NCI-H1694 (cell line): ENCODE results near the gene POR.
"Not testable (repeated sequence)": the region's sequence is repeated elsewhere in the genome, so short reads cannot be mapped to it uniquely, and the experiment has no call there.

Experiments used
- DNase-seq: peaks from one replicate; lab custom pipeline; 2025; lab: John Stamatoyannopoulos, UW

Gene POR

GRCh38 chr7:75992083-75992755 is 77.3 kb downstream of the POR start:
- no peak for DNase-seq

- no peak for DNase-seq
These were observed 78.9 kb downstream of the POR start for GRCh38 chr7:75993689-75994387.

- peak; percentile 70 for DNase-seq
These were observed 79.6 kb downstream of the POR start, which contains the start of gene TMEM120A for GRCh38 chr7:75994388-75995051. TMEM120A (minus strand) TSS chr7:75994595; CDS start chr7:75994570, 25 bp downstream.

GRCh38 chr7:75995052-75995471 is 80.1 kb downstream of the POR start:
- no peak for DNase-seq

- no peak for DNase-seq
These were observed 81.0 kb downstream of the POR start for GRCh38 chr7:75995996-75996395.

GRCh38 chr7:75996476-75996875 is 81.5 kb downstream of the POR start:
- DNase-seq: no peak

GRCh38 chr7:75998038-75998437 is 83.1 kb downstream of the POR start:
- no peak for DNase-seq

- no peak for DNase-seq
These were observed 85.6 kb downstream of the POR start for GRCh38 chr7:76000566-76000965.

GRCh38 chr7:76002139-76002538 is 87.2 kb downstream of the POR start:
- DNase-seq: no peak

GRCh38 chr7:76002822-76003221 is 87.9 kb downstream of the POR start:
- DNase-seq: no peak

GRCh38 chr7:76003351-76003750 is 88.4 kb downstream of the POR start:
- no peak for DNase-seq

- not testable (repeated sequence) for DNase-seq
These were observed 90.0 kb downstream of the POR start for GRCh38 chr7:76005004-76005403.

GRCh38 chr7:76008156-76008687 is 93.3 kb downstream of the POR start:
- DNase-seq: no peak

- DNase-seq: no peak
These were observed 95.0 kb downstream of the POR start for GRCh38 chr7:76009672-76010600.

GRCh38 chr7:76011442-76011861 is 96.5 kb downstream of the POR start:
- DNase-seq: no peak

GRCh38 chr7:76016191-76016947 is 101.4 kb downstream of the POR start:
- no peak for DNase-seq

GRCh38 chr7:76018520-76018919 is 103.6 kb downstream of the POR start:
- not testable (repeated sequence) for DNase-seq

GRCh38 chr7:76020031-76020714 is 105.2 kb downstream of the POR start:
- peak; percentile 41 for DNase-seq

- DNase-seq: no peak
These were observed 107.2 kb downstream of the POR start for GRCh38 chr7:76022026-76022780.
